ENCODE data around the gene NCR1. TPM values are rescaled to one million over a fixed set of nuclear protein-coding genes. Genes with fewer than 3 reads are reported as not detected.

The NCR1 gene
- total RNA-seq, 1 experiment from 2014 or later = not detected

DNA sequence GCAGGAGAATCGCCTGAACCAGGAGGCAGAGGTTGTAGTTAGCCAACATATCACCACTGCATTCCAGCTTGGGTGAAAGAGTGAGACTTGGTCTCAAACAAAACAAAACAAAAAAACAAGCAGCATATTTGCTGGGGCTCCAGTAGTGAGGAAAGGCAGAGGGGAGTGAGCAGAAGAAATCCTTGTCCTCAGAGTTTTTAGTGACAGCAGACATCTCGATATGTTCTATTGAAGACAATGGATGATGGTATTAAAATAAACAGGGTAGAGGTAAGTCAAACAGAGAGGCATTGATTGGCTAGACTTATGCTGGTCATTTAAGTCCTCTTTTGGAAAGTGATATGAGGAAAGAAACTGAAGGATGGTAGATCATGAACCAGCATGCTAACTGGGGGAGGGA, 22.4 kb downstream of the NCR1 start:
- Histone ChIP-seq H3K36me3 (ENCODE audit: control insufficient read depth, insufficient read depth, low read length) (no peaks in the 10 kb centered on the region), H3K27me3 (ENCODE audit: control insufficient read depth, insufficient read depth, low read length) (no peaks in the 10 kb centered on the region), H3K27ac (ENCODE audit: low read length) (no peak overlapping the region), H3K9me3 (ENCODE audit: control insufficient read depth, insufficient read depth, low read depth, low read length) (0 out of 2 replicates have a peak, but pooled peaks cover 3% of the 10 kb centered on the region), H3K4me3 (ENCODE audit: low read depth in 2 of 2, low read length in 2 of 2) (no peak overlapping the region), H3K4me1 (ENCODE audit: control insufficient read depth, insufficient read depth, low read length) (no peaks in the 10 kb centered on the region)
- ChIA-PET POLR2A (no interaction called here), CTCF (no interaction called here)
- intact Hi-C loops (cut with micrococcal nuclease; ENCODE audit: unreplicated experiment) = no loop called here
- TF ChIP-seq SIN3A (IDR thresholded peaks at IDR 0.05; ENCODE audit: borderline replicate concordance, insufficient read depth, low read depth, low read length) (no peak), POLR2AphosphoS5 (IDR thresholded peaks at IDR 0.05; ENCODE audit: low read depth, low read length) (no peak)
- DNase-seq (ENCODE audit: low read depth, low spot score) (no peak), ATAC-seq (no peak)
- no TSS peak for BruUV-seq (replicated peaks)
- in situ Hi-C loops (cut with HindIII; ENCODE audit: low pct_unique_long_range_greater_than_20kb, low sequenced_read_pairs) = loop anchor here (10.0 kb wide), 1 partner anchor 67 kb away; no protein-coding TSS in a partner anchor

DNA sequence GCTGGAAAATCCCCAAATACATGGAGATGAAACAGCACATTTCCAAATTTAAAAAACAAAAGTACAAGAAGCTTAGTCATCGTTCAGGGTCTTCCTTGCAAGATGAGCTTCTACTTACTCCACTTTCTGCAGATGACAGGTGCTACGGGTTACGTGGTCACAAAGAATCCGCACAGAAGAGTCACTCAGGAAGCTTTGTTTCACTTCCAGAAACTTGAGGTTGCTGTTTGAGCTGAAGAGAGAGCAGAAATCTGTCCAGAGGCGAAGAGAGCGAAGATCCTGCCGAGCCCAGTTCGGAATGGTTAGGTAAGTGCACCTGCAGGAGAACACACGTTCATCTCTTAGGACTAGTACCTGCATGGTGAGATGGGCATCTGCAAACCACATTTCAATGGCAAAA, 32.0 kb downstream of the NCR1 start:
- no TSS peak for BruUV-seq (replicated peaks)
- CTCF ChIA-PET = interaction anchor here (0.7 kb wide), 1 partner anchor 10 kb away, joined by 5 read pairs; no protein-coding TSS in a partner anchor
- Histone ChIP-seq H3K4me1 (ENCODE audit: control insufficient read depth, insufficient read depth, low read length) (no peaks in the 10 kb centered on the region), H3K36me3 (ENCODE audit: control insufficient read depth, insufficient read depth, low read length) (no peaks in the 10 kb centered on the region), H3K27ac (ENCODE audit: low read length) (no peak overlapping the region), H3K27me3 (ENCODE audit: control insufficient read depth, insufficient read depth, low read length) (no peaks in the 10 kb centered on the region), H3K4me3 (ENCODE audit: low read depth in 2 of 2, low read length in 2 of 2) (no peak overlapping the region), H3K9me3 (ENCODE audit: control insufficient read depth, insufficient read depth, low read depth, low read length) (no peaks in the 10 kb centered on the region)
- in situ Hi-C loops (cut with HindIII; ENCODE audit: low pct_unique_long_range_greater_than_20kb, low sequenced_read_pairs) = no loop called here
- intact Hi-C loops (cut with micrococcal nuclease; ENCODE audit: unreplicated experiment) = no loop called here
- TF ChIP-seq, protein P1, sequence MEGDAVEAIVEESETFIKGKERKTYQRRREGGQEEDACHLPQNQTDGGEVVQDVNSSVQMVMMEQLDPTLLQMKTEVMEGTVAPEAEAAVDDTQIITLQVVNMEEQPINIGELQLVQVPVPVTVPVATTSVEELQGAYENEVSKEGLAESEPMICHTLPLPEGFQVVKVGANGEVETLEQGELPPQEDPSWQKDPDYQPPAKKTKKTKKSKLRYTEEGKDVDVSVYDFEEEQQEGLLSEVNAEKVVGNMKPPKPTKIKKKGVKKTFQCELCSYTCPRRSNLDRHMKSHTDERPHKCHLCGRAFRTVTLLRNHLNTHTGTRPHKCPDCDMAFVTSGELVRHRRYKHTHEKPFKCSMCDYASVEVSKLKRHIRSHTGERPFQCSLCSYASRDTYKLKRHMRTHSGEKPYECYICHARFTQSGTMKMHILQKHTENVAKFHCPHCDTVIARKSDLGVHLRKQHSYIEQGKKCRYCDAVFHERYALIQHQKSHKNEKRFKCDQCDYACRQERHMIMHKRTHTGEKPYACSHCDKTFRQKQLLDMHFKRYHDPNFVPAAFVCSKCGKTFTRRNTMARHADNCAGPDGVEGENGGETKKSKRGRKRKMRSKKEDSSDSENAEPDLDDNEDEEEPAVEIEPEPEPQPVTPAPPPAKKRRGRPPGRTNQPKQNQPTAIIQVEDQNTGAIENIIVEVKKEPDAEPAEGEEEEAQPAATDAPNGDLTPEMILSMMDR (IDR thresholded peaks at IDR 0.05) = no peak
- TF ChIP-seq SIN3A (IDR thresholded peaks at IDR 0.05; ENCODE audit: borderline replicate concordance, insufficient read depth, low read depth, low read length) (no peak), POLR2AphosphoS5 (IDR thresholded peaks at IDR 0.05; ENCODE audit: low read depth, low read length) (no peak), TCF7L2 (IDR thresholded peaks at IDR 0.05; ENCODE audit: low read depth, low read length) (no peak)
- TF ChIP-seq, protein P2, sequence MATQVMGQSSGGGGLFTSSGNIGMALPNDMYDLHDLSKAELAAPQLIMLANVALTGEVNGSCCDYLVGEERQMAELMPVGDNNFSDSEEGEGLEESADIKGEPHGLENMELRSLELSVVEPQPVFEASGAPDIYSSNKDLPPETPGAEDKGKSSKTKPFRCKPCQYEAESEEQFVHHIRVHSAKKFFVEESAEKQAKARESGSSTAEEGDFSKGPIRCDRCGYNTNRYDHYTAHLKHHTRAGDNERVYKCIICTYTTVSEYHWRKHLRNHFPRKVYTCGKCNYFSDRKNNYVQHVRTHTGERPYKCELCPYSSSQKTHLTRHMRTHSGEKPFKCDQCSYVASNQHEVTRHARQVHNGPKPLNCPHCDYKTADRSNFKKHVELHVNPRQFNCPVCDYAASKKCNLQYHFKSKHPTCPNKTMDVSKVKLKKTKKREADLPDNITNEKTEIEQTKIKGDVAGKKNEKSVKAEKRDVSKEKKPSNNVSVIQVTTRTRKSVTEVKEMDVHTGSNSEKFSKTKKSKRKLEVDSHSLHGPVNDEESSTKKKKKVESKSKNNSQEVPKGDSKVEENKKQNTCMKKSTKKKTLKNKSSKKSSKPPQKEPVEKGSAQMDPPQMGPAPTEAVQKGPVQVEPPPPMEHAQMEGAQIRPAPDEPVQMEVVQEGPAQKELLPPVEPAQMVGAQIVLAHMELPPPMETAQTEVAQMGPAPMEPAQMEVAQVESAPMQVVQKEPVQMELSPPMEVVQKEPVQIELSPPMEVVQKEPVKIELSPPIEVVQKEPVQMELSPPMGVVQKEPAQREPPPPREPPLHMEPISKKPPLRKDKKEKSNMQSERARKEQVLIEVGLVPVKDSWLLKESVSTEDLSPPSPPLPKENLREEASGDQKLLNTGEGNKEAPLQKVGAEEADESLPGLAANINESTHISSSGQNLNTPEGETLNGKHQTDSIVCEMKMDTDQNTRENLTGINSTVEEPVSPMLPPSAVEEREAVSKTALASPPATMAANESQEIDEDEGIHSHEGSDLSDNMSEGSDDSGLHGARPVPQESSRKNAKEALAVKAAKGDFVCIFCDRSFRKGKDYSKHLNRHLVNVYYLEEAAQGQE (IDR thresholded peaks at IDR 0.05; ENCODE audit: insufficient read depth in 1 of 2, low read depth in 2 of 2, low read length in 1 of 2) = no peak
- no peak for DNase-seq (ENCODE audit: low read depth, low spot score)
- POLR2A ChIA-PET = interaction anchor here (0.7 kb wide), 1 partner anchor 361 kb away, joined by 10 read pairs; no protein-coding TSS in a partner anchor
- no peak for ATAC-seq

DNA sequence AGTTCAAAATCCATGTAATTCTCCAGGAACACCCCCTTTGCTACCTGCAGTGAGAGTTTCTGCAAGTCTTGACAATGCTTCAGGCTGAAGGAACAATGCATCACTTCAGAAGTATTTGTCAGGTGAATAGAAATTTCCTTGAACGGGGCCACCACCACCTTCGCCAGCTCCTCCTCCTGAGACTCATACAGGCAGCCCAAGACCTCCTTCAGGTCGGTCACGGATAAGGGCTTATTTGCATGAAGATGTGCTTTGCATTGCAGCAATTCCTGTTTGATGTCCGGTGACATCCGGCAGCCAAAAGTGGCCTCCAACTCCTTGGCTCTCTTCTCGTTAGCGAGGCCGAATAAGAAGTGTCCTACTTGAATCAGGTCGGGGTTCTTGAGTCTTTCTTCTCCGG, 33.0 kb downstream of the NCR1 start:
- H3K4me3 ChIP-seq (ENCODE audit: low read depth in 2 of 2, low read length in 2 of 2) = no peak overlapping the region
- CTCF ChIA-PET = interaction anchor here (0.6 kb wide), 1 partner anchor 31 kb away, joined by 3 read pairs; no protein-coding TSS in a partner anchor
- no TSS peak for BruUV-seq (replicated peaks)

More for the DNA sequence above, 33.0 kb downstream of the NCR1 start:
- DNase-seq (ENCODE audit: low read depth, low spot score) = no peak
- H3K4me1 ChIP-seq (ENCODE audit: control insufficient read depth, insufficient read depth, low read length) = no peaks in the 10 kb centered on the region
- ATAC-seq = no peak
- H3K36me3 ChIP-seq (ENCODE audit: control insufficient read depth, insufficient read depth, low read length) = no peaks in the 10 kb centered on the region
- TF ChIP-seq POLR2AphosphoS5 (IDR thresholded peaks at IDR 0.05; ENCODE audit: low read depth, low read length) (no peak), SIN3A (IDR thresholded peaks at IDR 0.05; ENCODE audit: borderline replicate concordance, insufficient read depth, low read depth, low read length) (no peak), TCF7L2 (IDR thresholded peaks at IDR 0.05; ENCODE audit: low read depth, low read length) (no peak)
- TF ChIP-seq, protein P2 (IDR thresholded peaks at IDR 0.05; ENCODE audit: insufficient read depth in 1 of 2, low read depth in 2 of 2, low read length in 1 of 2) = no peak
- TF ChIP-seq, protein P1 (IDR thresholded peaks at IDR 0.05) = no peak
- intact Hi-C loops (cut with micrococcal nuclease; ENCODE audit: unreplicated experiment) (no loop called here), in situ Hi-C loops (cut with HindIII; ENCODE audit: low pct_unique_long_range_greater_than_20kb, low sequenced_read_pairs) (no loop called here)
- H3K27me3 ChIP-seq (ENCODE audit: control insufficient read depth, insufficient read depth, low read length) = no peaks in the 10 kb centered on the region
- H3K9me3 ChIP-seq (ENCODE audit: control insufficient read depth, insufficient read depth, low read depth, low read length) = no peaks in the 10 kb centered on the region
- POLR2A ChIA-PET = no interaction called here
- no peak overlapping the region for H3K27ac ChIP-seq (ENCODE audit: low read length)

All from Panc1 (cell line).